HPDE6-E6E7 (cell line): ENCODE results near the gene NCAM1.

ENCODE experiments used
- DNase-seq: peaks from one replicate; pipeline ENCODE4 v3.0.0; 2011; ENCODE audit warnings: missing footprints; ENCODE audit errors: extremely low spot score

Gene NCAM1

GRCh38 chr11:113305440-113306336 is 344.5 kb downstream of the NCAM1 start:
- peak; percentile 78 for DNase-seq

GRCh38 chr11:113308601-113309000 is 347.4 kb downstream of the NCAM1 start:
- peak; percentile 17 for DNase-seq

GRCh38 chr11:113311536-113311935 is 350.3 kb downstream of the NCAM1 start:
- no peak for DNase-seq

DNA sequence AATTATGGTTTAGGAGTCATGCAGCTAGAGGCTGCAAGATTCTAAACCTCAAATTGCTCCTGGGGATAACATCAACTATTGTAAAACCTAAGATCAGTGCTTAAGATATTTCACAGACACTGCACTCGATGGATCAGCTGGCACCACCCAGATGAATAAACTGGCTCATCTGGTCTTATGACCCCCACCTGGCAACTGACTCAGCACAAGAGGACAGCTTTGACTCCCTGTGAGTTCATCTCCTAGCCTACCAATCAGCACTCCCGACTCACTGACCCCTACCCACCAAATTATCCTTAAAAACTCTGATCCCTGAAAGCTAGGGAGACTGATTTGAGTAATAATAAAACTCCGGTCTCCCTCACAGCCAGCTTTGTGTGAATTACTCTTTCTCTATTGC is 352.4 kb downstream of the NCAM1 start:
- DNase-seq, result no peak

GRCh38 chr11:113314065-113314388 is 352.8 kb downstream of the NCAM1 start:
- no peak for DNase-seq

- peak; percentile 80 for DNase-seq
These were observed 353.4 kb downstream of the NCAM1 start, which contains the start of gene TTC12 for GRCh38 chr11:113314389-113315301. Gene TTC12 (plus strand): TSS chr11:113314583. CDS start chr11:113316258, 1,675 bp downstream.

DNA sequence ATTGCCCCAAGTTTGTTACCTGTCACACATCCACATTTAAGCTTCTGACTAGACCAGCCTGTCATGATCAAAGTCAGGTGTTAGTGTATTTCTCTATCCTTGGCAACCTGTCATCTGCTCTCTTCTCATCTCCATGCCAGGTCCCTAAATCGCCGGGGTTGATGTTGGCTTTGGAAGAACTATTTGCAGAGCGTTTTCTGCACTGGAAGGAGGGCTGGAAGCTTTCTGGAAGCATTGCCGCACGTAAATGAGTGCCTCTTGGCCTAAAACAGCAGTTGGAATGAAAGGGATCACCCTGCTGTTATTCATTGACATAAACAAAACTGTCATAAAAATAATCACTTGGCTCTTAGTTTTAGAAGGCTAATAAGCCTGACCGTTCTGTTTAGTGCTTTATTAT is 354.6 kb downstream of the NCAM1 start:
- no peak for DNase-seq

- no peak for DNase-seq
These were observed 355.0 kb downstream of the NCAM1 start for GRCh38 chr11:113316256-113316655.

DNA sequence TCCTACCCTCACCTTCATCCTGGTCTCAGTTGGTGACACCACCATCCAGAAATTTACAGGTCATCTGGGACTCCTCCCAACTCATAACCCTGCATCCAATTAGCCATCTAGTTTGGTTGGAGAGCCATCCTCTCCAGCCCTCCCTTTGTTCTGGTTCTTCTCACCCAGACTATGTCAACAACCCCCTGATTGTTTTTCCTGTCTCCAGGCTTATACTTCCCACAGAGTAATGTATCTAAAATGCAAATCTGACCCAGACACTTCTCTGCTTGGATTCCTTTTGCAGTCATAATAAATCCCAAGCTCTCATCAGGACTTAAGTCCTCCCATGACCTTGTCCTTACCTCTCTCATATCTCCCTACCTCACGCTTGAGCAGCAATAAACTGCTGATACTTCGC is 356.1 kb downstream of the NCAM1 start:
- DNase-seq, result no peak

- DNase-seq, result no peak
These were observed 357.9 kb downstream of the NCAM1 start for GRCh38 chr11:113319085-113319484.

- no peak for DNase-seq
These were observed 360.9 kb downstream of the NCAM1 start for GRCh38 chr11:113322158-113322557.

- DNase-seq, result no peak
These were observed 363.0 kb downstream of the NCAM1 start for GRCh38 chr11:113324250-113324649.
